OCI-LY1 (cell line): ENCODE data around the gene UNC5A.

Experiments
- CTCF ChIP-seq: fragments of 200-600 bp; sonication (generic), shearing (Covaris generic); IDR thresholded peaks from 2 replicates; pipeline ENCODE4 v1.5.1; 2017; ENCODE audit warnings: mild to moderate bottlenecking, antibody characterized with exemption, low read length, moderate library complexity, mixed read lengths
- EZH2 ChIP-seq: fragments of 200-600 bp; sonication (generic), shearing (Covaris generic); IDR thresholded peaks from 2 replicates; pipeline ENCODE4 v1.8.0; 2017; ENCODE audit warnings: borderline replicate concordance, mixed run types, mild to moderate bottlenecking, antibody characterized with exemption, low read length, moderate library complexity, mixed read lengths

GRCh38 chr5:176836811-176837706, 26.7 kb downstream of the UNC5A start:
- TF ChIP-seq CTCF (no peak), EZH2 (no peak)
